HG02870 (cell line): ENCODE data around the gene SPSB3.
"Not testable (repeated sequence)": the region's sequence is repeated elsewhere in the genome, so short reads cannot be mapped to it uniquely, and the experiment has no call there.

ENCODE experiments used
- ATAC-seq: cut with Tn5 transposase; IDR thresholded peaks from one replicate; pipeline ENCODE4 v1.9.1; 2021; ENCODE audit warnings: mild to moderate bottlenecking, moderate library complexity; ENCODE audit not compliant: unreplicated experiment

SPSB3 gene

GRCh38 chr16:1817276-1817589 is 34.9 kb upstream of the SPSB3 start:
- no peak for ATAC-seq

- ATAC-seq: no peak
Observed at GRCh38 chr16:1816396-1817275, 34.3 kb upstream of the SPSB3 start.

- no peak for ATAC-seq
Observed at GRCh38 chr16:1815461-1815860, 33.1 kb upstream of the SPSB3 start.

- ATAC-seq: no peak
Observed at GRCh38 chr16:1812732-1813163, 30.4 kb upstream of the SPSB3 start.

- ATAC-seq: no peak
Observed at GRCh38 chr16:1810536-1810935, 28.2 kb upstream of the SPSB3 start.

- no peak for ATAC-seq
Observed at GRCh38 chr16:1810106-1810505, 27.7 kb upstream of the SPSB3 start.

GRCh38 chr16:1809281-1809801 is 27.0 kb upstream of the SPSB3 start:
- ATAC-seq: no peak

- ATAC-seq: no peak
Observed at GRCh38 chr16:1808691-1809090, 26.3 kb upstream of the SPSB3 start.

- ATAC-seq: no peak
Observed at GRCh38 chr16:1807626-1808025, 25.3 kb upstream of the SPSB3 start.

- no peak for ATAC-seq
Observed at GRCh38 chr16:1800701-1801100, 18.3 kb upstream of the SPSB3 start.

GRCh38 chr16:1799263-1799662 is 16.9 kb upstream of the SPSB3 start:
- ATAC-seq: not testable (repeated sequence)

GRCh38 chr16:1794908-1795666 is 12.7 kb upstream of the SPSB3 start:
- no peak for ATAC-seq

- no peak for ATAC-seq
Observed at GRCh38 chr16:1794221-1794871, 12.0 kb upstream of the SPSB3 start.

- ATAC-seq: no peak
Observed at GRCh38 chr16:1793578-1794220, 11.3 kb upstream of the SPSB3 start, which contains the start of gene IGFALS. IGFALS (minus strand) TSS chr16:1793705; CDS start chr16:1793652, 53 bp downstream.

- no peak for ATAC-seq
Observed at GRCh38 chr16:1792836-1793577, 10.6 kb upstream of the SPSB3 start.

- ATAC-seq: no peak
Observed at GRCh38 chr16:1791943-1792812, 9.8 kb upstream of the SPSB3 start.

GRCh38 chr16:1791256-1791942 is 9.0 kb upstream of the SPSB3 start:
- no peak for ATAC-seq

- no peak for ATAC-seq
Observed at GRCh38 chr16:1790611-1791255, 8.4 kb upstream of the SPSB3 start.
